Fibroblast of villous mesenchyme (primary cell): Measurements from ENCODE around the gene CPXM1. TPM values are rescaled to one million over a fixed set of nuclear protein-coding genes. Genes with fewer than 3 reads are reported as not detected.

ENCODE experiments used
- DNase-seq: peaks from one replicate; pipeline ENCODE4 v3.0.0-alpha.2; 2010; ENCODE audit warnings: low read depth
- H3K4me3 ChIP-seq: 2 replicates; pipeline ENCODE4 v1.5.1; 2011; ENCODE audit warnings: low read depth, mild to moderate bottlenecking, low read length
- total RNA-seq: library from RNA; depleted of rRNA; stranded (reverse); fragments of >200 nt; gene quantifications from 2 replicates; pipeline ENCODE4 v1.2.3, GENCODE V29; 2012
- TF ChIP-seq, protein P1 (sequence below): IDR thresholded peaks from 2 replicates; pipeline ENCODE4 v1.5.1; 2012; ENCODE audit warnings: low read depth, mild to moderate bottlenecking, low read length; ENCODE audit not compliant: insufficient read depth

CPXM1 gene
- total RNA-seq, 1 donor, result 10.8 TPM

- DNase-seq, result peak; percentile 83
- H3K4me3 ChIP-seq, result peak within 1 kb of the TSS; percentile 92
- TF ChIP-seq, protein P1, sequence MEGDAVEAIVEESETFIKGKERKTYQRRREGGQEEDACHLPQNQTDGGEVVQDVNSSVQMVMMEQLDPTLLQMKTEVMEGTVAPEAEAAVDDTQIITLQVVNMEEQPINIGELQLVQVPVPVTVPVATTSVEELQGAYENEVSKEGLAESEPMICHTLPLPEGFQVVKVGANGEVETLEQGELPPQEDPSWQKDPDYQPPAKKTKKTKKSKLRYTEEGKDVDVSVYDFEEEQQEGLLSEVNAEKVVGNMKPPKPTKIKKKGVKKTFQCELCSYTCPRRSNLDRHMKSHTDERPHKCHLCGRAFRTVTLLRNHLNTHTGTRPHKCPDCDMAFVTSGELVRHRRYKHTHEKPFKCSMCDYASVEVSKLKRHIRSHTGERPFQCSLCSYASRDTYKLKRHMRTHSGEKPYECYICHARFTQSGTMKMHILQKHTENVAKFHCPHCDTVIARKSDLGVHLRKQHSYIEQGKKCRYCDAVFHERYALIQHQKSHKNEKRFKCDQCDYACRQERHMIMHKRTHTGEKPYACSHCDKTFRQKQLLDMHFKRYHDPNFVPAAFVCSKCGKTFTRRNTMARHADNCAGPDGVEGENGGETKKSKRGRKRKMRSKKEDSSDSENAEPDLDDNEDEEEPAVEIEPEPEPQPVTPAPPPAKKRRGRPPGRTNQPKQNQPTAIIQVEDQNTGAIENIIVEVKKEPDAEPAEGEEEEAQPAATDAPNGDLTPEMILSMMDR, result no peak
Measured at GRCh38 chr20:2840138-2840966, 39.9 kb upstream of the CPXM1 start, which contains the start of the genes PCED1A and VPS16. TSS of gene PCED1A (minus strand) at chr20:2840655. CDS start at chr20:2839912, 743 bp downstream. TSS of gene VPS16 (plus strand) at chr20:2840745. CDS start at chr20:2840775, 30 bp downstream.

DNA sequence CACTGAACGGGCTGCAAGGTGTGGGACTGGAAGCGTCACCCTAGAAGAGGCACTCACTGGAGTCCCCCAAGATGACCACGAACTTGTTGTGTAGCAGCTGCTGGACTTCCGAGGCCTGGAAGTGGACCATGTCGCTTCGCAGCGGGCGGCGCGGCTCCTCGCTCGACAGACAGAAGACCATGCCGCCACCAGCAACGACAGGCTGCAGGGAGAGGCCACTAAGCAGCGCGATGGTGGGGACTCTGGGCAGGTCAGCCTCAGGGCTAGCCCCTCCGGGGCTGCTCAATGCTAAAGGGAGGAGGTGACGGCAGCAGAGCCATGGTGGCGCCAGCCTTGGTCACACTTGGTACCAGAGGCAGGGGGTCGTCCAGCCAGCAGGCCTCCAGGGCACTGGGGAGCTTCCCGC is 39.3 kb upstream of the CPXM1 start:
- DNase-seq, result no peak
- H3K4me3 ChIP-seq, result peak overlapping the region; percentile 92
- TF ChIP-seq, protein P1, result no peak

DNA sequence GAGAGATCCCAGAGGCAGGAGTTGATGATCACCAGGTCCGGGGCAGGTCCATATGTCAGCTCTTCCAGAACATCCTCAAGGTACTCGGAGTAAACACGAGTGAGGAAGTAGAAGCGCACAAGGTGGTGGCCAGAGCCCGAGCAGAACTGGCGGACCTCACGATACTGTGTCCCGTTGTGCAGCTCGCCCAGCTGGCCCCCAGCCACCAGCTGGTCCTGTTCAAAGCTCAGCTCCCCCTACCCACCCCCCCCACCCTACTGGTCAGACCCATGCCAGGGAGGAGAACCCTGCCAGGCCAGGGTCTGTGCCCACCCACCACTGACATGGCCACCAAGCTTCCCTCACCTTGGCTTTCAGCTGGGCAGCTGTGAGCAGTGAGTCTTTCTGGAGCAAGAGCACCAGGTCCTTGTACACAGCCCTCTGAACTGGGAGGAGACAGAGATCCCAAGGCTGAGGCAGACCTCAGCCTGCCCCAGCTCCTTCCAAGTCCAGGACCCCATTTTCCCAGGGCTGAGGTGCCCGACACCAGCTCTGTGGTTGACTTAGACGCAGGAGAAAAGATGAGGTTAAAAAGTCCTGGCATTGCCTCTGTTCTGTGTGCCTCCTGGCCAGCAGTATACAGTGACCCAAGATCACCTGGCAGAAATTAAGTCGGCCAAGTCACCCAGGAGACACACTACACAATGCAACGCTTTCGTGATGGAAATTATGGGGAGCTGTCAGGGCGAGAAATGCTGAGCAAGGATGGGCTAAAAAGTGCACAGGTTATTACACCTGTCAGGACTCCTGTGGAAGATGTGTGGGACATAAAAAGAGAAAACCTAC is 38.6 kb upstream of the CPXM1 start:
- TF ChIP-seq, protein P1, result no peak
- no peak overlapping the region for H3K4me3 ChIP-seq
- DNase-seq, result no peak

GRCh38 chr20:2838170-2838797 is 37.9 kb upstream of the CPXM1 start:
- TF ChIP-seq, protein P1, result no peak
- DNase-seq, result no peak
- no peak overlapping the region for H3K4me3 ChIP-seq

- H3K4me3 ChIP-seq, result no peak overlapping the region
- TF ChIP-seq, protein P1, result no peak
- DNase-seq, result no peak
Measured at GRCh38 chr20:2837221-2837960, 37.0 kb upstream of the CPXM1 start.

- TF ChIP-seq, protein P1, result no peak
- no peak for DNase-seq
- no peak overlapping the region for H3K4me3 ChIP-seq
Measured at GRCh38 chr20:2836035-2836434, 35.6 kb upstream of the CPXM1 start.
